K562 (cell line): ENCODE data around the gene SLC9A7. TPM values are rescaled to one million over a fixed set of nuclear protein-coding genes. Genes with fewer than 3 reads are reported as not detected.

ENCODE experiments used
- ATAC-seq: fragments of 200-7000 bp; cut with Tn5 transposase; 3 replicates; pipeline ENCODE4 v1.9.1; 2020; ENCODE audit warnings: moderate library complexity
- BruUV-seq: library from RNA; stranded (reverse); fragments of 400-500 nt; replicated peaks from 2 replicates; lab custom pipeline; 2021; lab: Mats Ljungman, UMichigan
- CTCF ChIA-PET: fragments of 300-600 bp; formaldehyde crosslinking; extraction: SDS; loops from one replicate; lab custom pipeline; 2021; ENCODE audit warnings: low intra/inter-chr PET ratio; lab: Yijun Ruan, JAX
- POLR2A ChIA-PET: fragments of 300-600, 350-650 bp; sonication (Branson Sonifier 250); formaldehyde crosslinking; extraction: SDS; loops from one replicate; lab custom pipeline; 2021; ENCODE audit warnings: antibody characterized with exemption, inconsistent platforms; lab: Yijun Ruan, JAX
- DNase-seq, 4 experiments: peaks; one replicate each; pipeline versions ENCODE4 v3.0.0 to v3.0.0-alpha.2; 2011 to 2018; ENCODE audit warnings: low spot score in 3 of 4, mixed read lengths in 3 of 4; ENCODE audit errors: extremely low read depth in 1 of 4
- FAIRE-seq: peaks from 2 replicates; lab custom pipeline; 2011; peaks lifted over from hg19 to GRCh38; lab: Jason Lieb, UNC
- H2AFZ ChIP-seq: 2 replicates; pipeline ENCODE4 v1.6.0; 2011; ENCODE audit warnings: low read depth, low read length, control low read depth, inconsistent platforms
- H3K27ac ChIP-seq: fragments of 200-600 bp; 3 replicates; pipeline ENCODE4 v1.8.0; 2011; ENCODE audit warnings: low read depth, mild to moderate bottlenecking, control low read depth, inconsistent platforms, low read length, moderate library complexity, mixed read lengths; ENCODE audit errors: extremely low read depth
- H3K27me3 ChIP-seq, 2 experiments: fragments of 300-600 bp in 1 of 2; 2 replicates in 1 of 2; 3 replicates in 1 of 2; pipeline versions ENCODE4 v1.6.0 to v1.8.0; 2011; ENCODE audit warnings: inconsistent platforms in 2 of 2, low read length in 2 of 2, mild to moderate bottlenecking in 1 of 2, mixed read lengths in 1 of 2, moderate library complexity in 1 of 2; ENCODE audit not compliant: control insufficient read depth in 2 of 2, insufficient read depth in 2 of 2
- H3K36me3 ChIP-seq: fragments of 300-600 bp; 3 replicates; pipeline ENCODE4 v1.8.0; 2011; ENCODE audit warnings: mild to moderate bottlenecking, low read length, inconsistent platforms; ENCODE audit not compliant: control insufficient read depth, insufficient read depth
- H3K4me1 ChIP-seq, 2 experiments: fragments of 200-600 bp in 1 of 2; replicated peaks in 1 of 2; 2 replicates in 1 of 2; 3 replicates in 1 of 2; pipeline versions ENCODE4 v1.5.1 to v1.8.0; 2011; ENCODE audit warnings: inconsistent platforms in 2 of 2, low read length in 2 of 2, mild to moderate bottlenecking in 1 of 2, mixed read lengths in 1 of 2, moderate library complexity in 1 of 2; ENCODE audit not compliant: control insufficient read depth in 2 of 2, insufficient read depth in 2 of 2
- H3K4me2 ChIP-seq: 2 replicates; pipeline ENCODE4 v1.6.1; 2011; ENCODE audit warnings: low read length, control low read depth, inconsistent platforms, mixed read lengths; ENCODE audit not compliant: insufficient read depth
- H3K4me3 ChIP-seq: fragments of 200-600 bp; sonication (generic), shearing (Covaris generic); 2 replicates; pipeline ENCODE4 v1.5.1; 2016; ENCODE audit warnings: control low read depth, inconsistent platforms
- H3K79me2 ChIP-seq: fragments of 200-600 bp; 3 replicates; pipeline ENCODE4 v1.8.0; 2011; ENCODE audit warnings: low read length, inconsistent platforms; ENCODE audit not compliant: control insufficient read depth, insufficient read depth
- H3K9ac ChIP-seq, 2 experiments: 2 replicates each; pipeline versions ENCODE4 v1.6.0 to v1.6.1; 2011; ENCODE audit warnings: low read depth in 2 of 2, low read length in 2 of 2, control low read depth in 1 of 2, inconsistent platforms in 1 of 2, mild to moderate bottlenecking in 1 of 2, mixed read lengths in 1 of 2; ENCODE audit not compliant: insufficient read depth in 1 of 2
- H3K9me1 ChIP-seq: one replicate; pipeline ENCODE4 v1.6.0; 2011; ENCODE audit warnings: inconsistent platforms, mild to moderate bottlenecking, low read length, moderate library complexity; ENCODE audit not compliant: control insufficient read depth, insufficient read depth
- H3K9me3 ChIP-seq: replicated peaks from 2 replicates; pipeline ENCODE4 v1.5.1; 2011; ENCODE audit warnings: low read depth, low read length, inconsistent platforms; ENCODE audit not compliant: control insufficient read depth, insufficient read depth
- H4K20me1 ChIP-seq: replicated peaks from 2 replicates; pipeline ENCODE4 v1.6.1; 2011; ENCODE audit warnings: low read length, inconsistent platforms, mixed read lengths; ENCODE audit not compliant: control insufficient read depth, insufficient read depth
- CEBPB ChIP-seq: fragments of 450-650 bp; IDR thresholded peaks from 2 replicates; pipeline ENCODE4 v1.6.1; 2016; ENCODE audit warnings: missing genetic modification characterization, missing compliant biosample characterization
- CEBPG ChIP-seq, 3 experiments: fragments of 200-800 bp in 1 of 3; sonication (Bioruptor generic) in 1 of 3; sonication (generic) in 1 of 3; formaldehyde crosslinking in 1 of 3; IDR thresholded peaks in 2 of 3; conservative IDR thresholded peaks in 1 of 3; 2 replicates each; pipeline versions ENCODE4 v1.6.1 to v1.8.0; 2016 to 2022; ENCODE audit warnings: missing compliant biosample characterization in 2 of 3, missing genetic modification characterization in 2 of 3, mild to moderate bottlenecking in 1 of 3, missing genetic modification reagents in 1 of 3
- MYC ChIP-seq, 2 experiments: fragments of 250-450 bp in 1 of 2; sonication (Bioruptor Pico) in 1 of 2; IDR thresholded peaks; 2 replicates each; pipeline versions ENCODE4 v1.5.1 to v1.6.1; 2012 to 2021; ENCODE audit warnings: low read depth in 2 of 2, borderline replicate concordance in 1 of 2, improper control_type of control experiment in 1 of 2, low read length in 1 of 2, mild to moderate bottlenecking in 1 of 2, moderate library complexity in 1 of 2
- SREBF2 ChIP-seq: sonication (generic); formaldehyde crosslinking; IDR thresholded peaks from 2 replicates; pipeline ENCODE4 v1.4.0; 2020; ENCODE audit warnings: mild to moderate bottlenecking, missing genetic modification reagents
- TFAP4 ChIP-seq: sonication (generic); formaldehyde crosslinking; IDR thresholded peaks from 2 replicates; pipeline ENCODE4 v1.8.0; 2022; ENCODE audit warnings: missing genetic modification reagents, mild to moderate bottlenecking, moderate library complexity, borderline replicate concordance
- ZNF3 ChIP-seq: fragments of 250-450 bp; sonication (Bioruptor Pico); IDR thresholded peaks from 2 replicates; pipeline ENCODE4 v1.5.0; 2021; ENCODE audit warnings: mild to moderate bottlenecking, moderate library complexity
- ZNF77 ChIP-seq: fragments of 250-450 bp; sonication (Bioruptor Pico); IDR thresholded peaks from 2 replicates; pipeline ENCODE4 v1.5.0; 2020
- WGBS: fragments of 100-300 bp; shearing (Covaris generic); methylation state at CpG from one replicate; pipeline ENCODE4 v1.1.6; 2016; ENCODE audit warnings: low coverage, mixed read lengths; ENCODE audit not compliant: insufficient coverage; ENCODE audit errors: missing lambda C conversion rate; 5-methylcytosine and 5-hydroxymethylcytosine counted together
- in situ Hi-C: fragments of 300-500 bp; cut with MboI; formaldehyde crosslinking; loops from 4 replicates; pipeline ENCODE4 v1.15.0; 2018; ENCODE audit warnings: inconsistent platforms, mixed read lengths
- intact Hi-C: fragments of 100-400 bp; cut with micrococcal nuclease; formaldehyde crosslinking; loops from 2 replicates; pipeline ENCODE4 v1.14.2; 2022
- polyA plus RNA-seq, 8 experiments: library from polyadenylated mRNA; depleted of rRNA in 4 of 8; stranded (reverse) in 5 of 8; unstranded in 3 of 8; fragments of >200 nt; fragmentation: Nextera tagmentation in 2 of 8; fragmentation: Illumina TruSeq in 1 of 8; extraction: Ambion mirVana in 2 of 8; extraction: Trizol in 1 of 8; gene quantifications; 2 replicates each; pipeline versions ENCODE4 v1.2.1 to v1.2.3, GENCODE V29; 2011 to 2014; ENCODE audit warnings: inconsistent platforms in 1 of 8, missing spikeins in 1 of 8
- total RNA-seq, 7 experiments: library from RNA; depleted of rRNA in 6 of 7; stranded (reverse); fragments of >200 nt in 6 of 7; fragmentation: Illumina TruSeq in 2 of 7; extraction: Trizol in 2 of 7; gene quantifications; 2 replicates each; pipeline versions ENCODE4 v1.2.1 to v1.2.3, GENCODE V29; 2011 to 2021; ENCODE audit warnings: low replicate concordance in 1 of 7

Gene SLC9A7
- total and polyA plus RNA-seq, 9 of the 15 experiments (the other 6 are each of a cell fraction or from before 2014, with no cell fraction given) = 0.04 to 0.13 (median 0.09) TPM; not detected in 5

- no peak for TF ChIP-seq TFAP4
- TF ChIP-seq ZNF3 (CRISPR knock-in tag) = no peak
- TF ChIP-seq, all 486 proteins: peak for 0
These were observed 68.1 kb downstream of the SLC9A7 start (continued) for GRCh38 chrX:46690818-46691217.

GRCh38 chrX:46687619-46688018 is 71.3 kb downstream of the SLC9A7 start:
- H3K27ac ChIP-seq = no peak overlapping the region
- no peak overlapping the region for H3K4me3 ChIP-seq
- ATAC-seq (no peak), DNase-seq (no peak), FAIRE-seq (no peak)
- no peak overlapping the region for H3K9ac ChIP-seq
- intact Hi-C loops (loop anchor here (5.0 kb wide), 2 partner anchors 140 to 305 kb away; partner anchors contain the start of gene ZNF674), in situ Hi-C loops (no loop called here)
- H3K27me3 ChIP-seq = no peaks in the 10 kb centered on the region
- H3K36me3 ChIP-seq = no peaks in the 10 kb centered on the region
- POLR2A ChIA-PET = no interaction called here
- WGBS = 4% methylated on average over 2 of the region's 2 CpGs
- TF ChIP-seq MYC (IDR thresholded peaks at IDR 0.05; ENCODE audit: low read depth, low read length) (no peak), MYC (CRISPR knock-in tag; IDR thresholded peaks at IDR 0.05; ENCODE audit: borderline replicate concordance, low read depth) (no peak), CEBPG (CRISPR knock-in tag; IDR thresholded peaks at IDR 0.05) (no peak), CEBPG (tag; conservative IDR thresholded peaks at IDR 0.05 in 1 of 2, IDR thresholded peaks at IDR 0.05 in 1 of 2) (0 out of 4 replicates have a peak, but pooled peaks of 1 of the 2 experiments have one; percentile 22), CEBPB (tag) (peak; percentile 58), SREBF2 (CRISPR knock-in tag) (no peak), ZNF77 (CRISPR knock-in tag) (no peak)
- no peaks in the 10 kb centered on the region for H3K79me2 ChIP-seq
- CTCF ChIA-PET = no interaction called here
- no peaks in the 10 kb centered on the region for H3K9me3 ChIP-seq
- no peaks in the 10 kb centered on the region for H3K4me1 ChIP-seq
- H4K20me1 ChIP-seq = no peaks in the 10 kb centered on the region
- no peaks in the 10 kb centered on the region for H3K9me1 ChIP-seq
- no TSS peak for BruUV-seq
- H3K4me2 ChIP-seq = no peak overlapping the region
- H2AFZ ChIP-seq = no peak overlapping the region
